Measurements from ENCODE around the gene KRTAP4-12. TPM values are rescaled to one million over a fixed set of nuclear protein-coding genes. Genes with fewer than 3 reads are reported as not detected.
"Not testable (repeated sequence)": the region's sequence is repeated elsewhere in the genome, so short reads cannot be mapped to it uniquely, and the experiment has no call there.

Gene KRTAP4-12
- total RNA-seq, 4 donors from 2014 or later: not detected

GRCh38 chr17:41160648-41161047 lies 36.7 kb upstream of the KRTAP4-12 start, which contains the start of gene KRTAP4-4:
TSS of gene KRTAP4-4 (minus strand) at chr17:41160748. CDS start at chr17:41160691, 57 bp downstream.
- Histone ChIP-seq H3K4me1 (no peaks in the 10 kb centered on the region), H3K9me3 (no peaks in the 10 kb centered on the region), H3K27ac (no peak within 1 kb of the TSS), H3K36me3 (no peaks in the 10 kb centered on the region), H3K4me3 (no peak within 1 kb of the TSS), H3K27me3 (peaks cover 14% of the 10 kb centered on the region)
- TF ChIP-seq CTCF (IDR thresholded peaks at IDR 0.05): no peak
- TF ChIP-seq POLR2AphosphoS5 (IDR thresholded peaks at IDR 0.05): no peak
- TF ChIP-seq EP300 (IDR thresholded peaks at IDR 0.05; ENCODE audit: low read depth): no peak
- TF ChIP-seq POLR2A (IDR thresholded peaks at IDR 0.05): no peak
- no peak for DNase-seq
- intact Hi-C loops (cut with DNase I; ENCODE audit: low total_unique reads) (no loop called here), in situ Hi-C loops (cut with MboI; ENCODE audit: low pct_ligation_motif_present in 1 of 4, low pct_unique_long_range_greater_than_20kb in 1 of 4, low sequenced_read_pairs in 3 of 4) (no loop called here)
- WGBS, 2 donors (ENCODE audit: low coverage in 1 of 2): 100% methylated on average over 1 of the region's 1 CpG; no CpG with 5 or more reads in 1 of the 2 donors

GRCh38 chr17:41160190-41160589 lies 36.2 kb upstream of the KRTAP4-12 start:
- H3K27ac ChIP-seq; H3K9me3 ChIP-seq; H3K4me1 ChIP-seq; DNase-seq; H3K36me3 ChIP-seq; intact Hi-C loops (cut with DNase I; ENCODE audit: low total_unique reads); in situ Hi-C loops (cut with MboI; ENCODE audit: low pct_ligation_motif_present in 1 of 4, low pct_unique_long_range_greater_than_20kb in 1 of 4, low sequenced_read_pairs in 3 of 4); H3K4me3 ChIP-seq: not testable (repeated sequence)
- 97% methylated on average over 3 of the region's 3 CpGs; no CpG with 5 or more reads in 1 of the 2 donors for WGBS, 2 donors (ENCODE audit: low coverage in 1 of 2)
- H3K27me3 ChIP-seq: peaks cover 18% of the 10 kb centered on the region

GRCh38 chr17:41153856-41154255 lies 29.9 kb upstream of the KRTAP4-12 start:
- 17% methylated on average over 2 of the region's 2 CpGs; no CpG with 5 or more reads in 1 of the 2 donors for WGBS, 2 donors (ENCODE audit: low coverage in 1 of 2)
- DNase-seq: no peak
- Histone ChIP-seq H3K4me1 (no peaks in the 10 kb centered on the region), H3K27ac (no peak overlapping the region), H3K9me3 (no peaks in the 10 kb centered on the region), H3K4me3 (no peak overlapping the region), H3K36me3 (no peaks in the 10 kb centered on the region), H3K27me3 (peaks cover 34% of the 10 kb centered on the region)
- TF ChIP-seq POLR2A (IDR thresholded peaks at IDR 0.05) (no peak), CTCF (IDR thresholded peaks at IDR 0.05) (no peak), POLR2AphosphoS5 (IDR thresholded peaks at IDR 0.05) (no peak), EP300 (IDR thresholded peaks at IDR 0.05; ENCODE audit: low read depth) (no peak)
- intact Hi-C loops (cut with DNase I; ENCODE audit: low total_unique reads) (no loop called here), in situ Hi-C loops (cut with MboI; ENCODE audit: low pct_ligation_motif_present in 1 of 4, low pct_unique_long_range_greater_than_20kb in 1 of 4, low sequenced_read_pairs in 3 of 4) (no loop called here)

- Histone ChIP-seq H3K36me3 (no peaks in the 10 kb centered on the region), H3K4me3 (no peak overlapping the region), H3K4me1 (no peaks in the 10 kb centered on the region), H3K9me3 (no peaks in the 10 kb centered on the region), H3K27me3 (peaks cover 25% of the 10 kb centered on the region), H3K27ac (no peak overlapping the region)
- WGBS, 2 donors (ENCODE audit: low coverage in 1 of 2): 73 to 77% methylated on average over 2 of the region's 2 CpGs
- in situ Hi-C loops (cut with MboI; ENCODE audit: low pct_ligation_motif_present in 1 of 4, low pct_unique_long_range_greater_than_20kb in 1 of 4, low sequenced_read_pairs in 3 of 4) (no loop called here), intact Hi-C loops (cut with DNase I; ENCODE audit: low total_unique reads) (no loop called here)
- TF ChIP-seq EP300 (IDR thresholded peaks at IDR 0.05; ENCODE audit: low read depth) (no peak), POLR2A (IDR thresholded peaks at IDR 0.05) (no peak), CTCF (IDR thresholded peaks at IDR 0.05) (no peak), POLR2AphosphoS5 (IDR thresholded peaks at IDR 0.05) (no peak)
- DNase-seq: no peak
Measured at GRCh38 chr17:41151525-41151924, 27.5 kb upstream of the KRTAP4-12 start.

- intact Hi-C loops (cut with DNase I; ENCODE audit: low total_unique reads) (no loop called here), in situ Hi-C loops (cut with MboI; ENCODE audit: low pct_ligation_motif_present in 1 of 4, low pct_unique_long_range_greater_than_20kb in 1 of 4, low sequenced_read_pairs in 3 of 4) (no loop called here)
- H3K4me3 ChIP-seq: no peak overlapping the region
- WGBS, 2 donors (ENCODE audit: low coverage in 1 of 2): 84 to 90% methylated on average over 3 to 4 of the region's 4 CpGs
- peaks cover 16% of the 10 kb centered on the region for H3K27me3 ChIP-seq
- TF ChIP-seq POLR2AphosphoS5 (IDR thresholded peaks at IDR 0.05) (no peak), CTCF (IDR thresholded peaks at IDR 0.05) (no peak), EP300 (IDR thresholded peaks at IDR 0.05; ENCODE audit: low read depth) (no peak), POLR2A (IDR thresholded peaks at IDR 0.05) (no peak)
- H3K36me3 ChIP-seq: no peaks in the 10 kb centered on the region
- H3K9me3 ChIP-seq: no peaks in the 10 kb centered on the region
- H3K27ac ChIP-seq: no peak overlapping the region
- no peaks in the 10 kb centered on the region for H3K4me1 ChIP-seq
- no peak for DNase-seq
Measured at GRCh38 chr17:41150026-41150425, 26.0 kb upstream of the KRTAP4-12 start.

All from transverse colon (tissue), 4 donors.